ENCODE measurements around the gene ARHGAP18.

Gene ARHGAP18

GRCh38 chr6:129678463-129678862 lies 31.5 kb downstream of the ARHGAP18 start:
- no peak overlapping the region for H3K4me2 ChIP-seq (ENCODE audit: low read length)
- H3F3A ChIP-seq (ENCODE audit: control insufficient read depth, insufficient read depth): no peaks in the 10 kb centered on the region

GRCh38 chr6:129677620-129678325 lies 32.2 kb downstream of the ARHGAP18 start:
- H3K4me1 ChIP-seq (ENCODE audit: control insufficient read depth, low read length): peaks cover 3% of the 10 kb centered on the region
- no peaks in the 10 kb centered on the region for H3F3A ChIP-seq (ENCODE audit: control insufficient read depth, insufficient read depth)
- no peaks in the 10 kb centered on the region for H3K36me3 ChIP-seq (ENCODE audit: control insufficient read depth, low read length)
- no peak overlapping the region for H3K27ac ChIP-seq (ENCODE audit: low read depth, low read length)
- H3K4me2 ChIP-seq (ENCODE audit: low read length): no peak overlapping the region
- TF ChIP-seq EZH2phosphoT487 (IDR thresholded peaks at IDR 0.05; ENCODE audit: borderline replicate concordance, low read length): no peak
- TF ChIP-seq CTCF (IDR thresholded peaks at IDR 0.05; ENCODE audit: low read depth, low read length, poor library complexity, severe bottlenecking): no peak
- no peaks in the 10 kb centered on the region for H3K79me2 ChIP-seq (ENCODE audit: control insufficient read depth, low read length)
- no peaks in the 10 kb centered on the region for H4K20me1 ChIP-seq (ENCODE audit: control insufficient read depth, insufficient read depth, low read depth, low read length)
- no peaks in the 10 kb centered on the region for H3K9me3 ChIP-seq (ENCODE audit: control insufficient read depth, insufficient read depth, low read length)
- H3K9me2 ChIP-seq (replicated peaks; ENCODE audit: control insufficient read depth, low read length): no peaks in the 10 kb centered on the region
- no peak overlapping the region for H3K4me3 ChIP-seq (ENCODE audit: low read length)
- H3K27me3 ChIP-seq (ENCODE audit: control insufficient read depth, low read length): no peaks in the 10 kb centered on the region

More at GRCh38 chr6:129678463-129678862, 31.5 kb downstream of the ARHGAP18 start:
- H3K27me3 ChIP-seq (ENCODE audit: control insufficient read depth, low read length): no peaks in the 10 kb centered on the region
- no peaks in the 10 kb centered on the region for H3K9me2 ChIP-seq (replicated peaks; ENCODE audit: control insufficient read depth, low read length)
- no peaks in the 10 kb centered on the region for H3K79me2 ChIP-seq (ENCODE audit: control insufficient read depth, low read length)
- no peak overlapping the region for H3K4me3 ChIP-seq (ENCODE audit: low read length)
- H3K9me3 ChIP-seq (ENCODE audit: control insufficient read depth, insufficient read depth, low read length): no peaks in the 10 kb centered on the region
- TF ChIP-seq CTCF (IDR thresholded peaks at IDR 0.05; ENCODE audit: low read depth, low read length, poor library complexity, severe bottlenecking): no peak
- TF ChIP-seq EZH2phosphoT487 (IDR thresholded peaks at IDR 0.05; ENCODE audit: borderline replicate concordance, low read length): no peak
- peaks cover 2% of the 10 kb centered on the region for H3K4me1 ChIP-seq (ENCODE audit: control insufficient read depth, low read length)
- H4K20me1 ChIP-seq (ENCODE audit: control insufficient read depth, insufficient read depth, low read depth, low read length): 0 out of 2 replicates have a peak, but pooled peaks cover under 1% of the 10 kb centered on the region
- H3K27ac ChIP-seq (ENCODE audit: low read depth, low read length): no peak overlapping the region
- H3K36me3 ChIP-seq (ENCODE audit: control insufficient read depth, low read length): no peaks in the 10 kb centered on the region

GRCh38 chr6:129675669-129676472 lies 34.1 kb downstream of the ARHGAP18 start:
- Histone ChIP-seq H4K20me1 (ENCODE audit: control insufficient read depth, insufficient read depth, low read depth, low read length) (no peaks in the 10 kb centered on the region), H3K4me3 (ENCODE audit: low read length) (no peak overlapping the region), H3K9me2 (replicated peaks; ENCODE audit: control insufficient read depth, low read length) (no peaks in the 10 kb centered on the region), H3K9me3 (ENCODE audit: control insufficient read depth, insufficient read depth, low read length) (no peaks in the 10 kb centered on the region), H3K27ac (ENCODE audit: low read depth, low read length) (no peak overlapping the region), H3K79me2 (ENCODE audit: control insufficient read depth, low read length) (no peaks in the 10 kb centered on the region), H3F3A (ENCODE audit: control insufficient read depth, insufficient read depth) (no peaks in the 10 kb centered on the region), H3K4me1 (ENCODE audit: control insufficient read depth, low read length) (peaks cover 14% of the 10 kb centered on the region), H3K36me3 (ENCODE audit: control insufficient read depth, low read length) (no peaks in the 10 kb centered on the region), H3K4me2 (ENCODE audit: low read length) (no peak overlapping the region), H3K27me3 (ENCODE audit: control insufficient read depth, low read length) (no peaks in the 10 kb centered on the region)
- TF ChIP-seq EZH2phosphoT487 (IDR thresholded peaks at IDR 0.05; ENCODE audit: borderline replicate concordance, low read length) (no peak), CTCF (IDR thresholded peaks at IDR 0.05; ENCODE audit: low read depth, low read length, poor library complexity, severe bottlenecking) (no peak)
